GM19193 (cell line): Measurements from ENCODE around the gene ELP5.

Source experiments
- POLR2A ChIP-seq: IDR thresholded peaks from 4 replicates; pipeline ENCODE4 v1.6.1; 2011; ENCODE audit not compliant: insufficient read depth, insufficient read length; ENCODE audit errors: extremely low read depth

The ELP5 gene

GRCh38 chr17:7252176-7253043 lies at the start of gene ELP5:
Gene ELP5 (plus strand): TSS chr17:7252215. CDS start chr17:7252551, 336 bp downstream.
- TF ChIP-seq POLR2A: peak; percentile 91

- no peak for TF ChIP-seq POLR2A
Measured at GRCh38 chr17:7203391-7203790, 48.6 kb upstream of the ELP5 start.

GRCh38 chr17:7204336-7204735 lies 47.7 kb upstream of the ELP5 start:
- no peak for TF ChIP-seq POLR2A

- peak; percentile 30 for TF ChIP-seq POLR2A
Measured at GRCh38 chr17:7204828-7205461, 47.1 kb upstream of the ELP5 start.

- no peak for TF ChIP-seq POLR2A
Measured at GRCh38 chr17:7205561-7205960, 46.5 kb upstream of the ELP5 start.

- TF ChIP-seq POLR2A: no peak
Measured at GRCh38 chr17:7207120-7208001, 44.7 kb upstream of the ELP5 start.

GRCh38 chr17:7208027-7208571 lies 43.9 kb upstream of the ELP5 start:
- no peak for TF ChIP-seq POLR2A

- no peak for TF ChIP-seq POLR2A
Measured at GRCh38 chr17:7208754-7209460, 43.1 kb upstream of the ELP5 start.

GRCh38 chr17:7211491-7212273 lies 40.3 kb upstream of the ELP5 start:
- no peak for TF ChIP-seq POLR2A

GRCh38 chr17:7213895-7214299 lies 38.1 kb upstream of the ELP5 start:
- TF ChIP-seq POLR2A: no peak

GRCh38 chr17:7214300-7215135 lies 37.5 kb upstream of the ELP5 start:
- TF ChIP-seq POLR2A: no peak

GRCh38 chr17:7215136-7215638 lies 36.8 kb upstream of the ELP5 start:
- no peak for TF ChIP-seq POLR2A
